GM23338 (cell line): Measurements from ENCODE around the gene TMEM9.

Experiments used
- CREB1 ChIP-seq: fragments of 250-450 bp; sonication (Bioruptor Pico); IDR thresholded peaks from 2 replicates; pipeline ENCODE4 v1.5.0; 2020; ENCODE audit warnings: low read depth, mild to moderate bottlenecking, moderate library complexity
- EZH2 ChIP-seq: fragments of 200-600 bp; sonication (generic); IDR thresholded peaks from one replicate; pipeline ENCODE4 v1.8.0; 2017; ENCODE audit warnings: antibody characterized with exemption, mild to moderate bottlenecking, low read depth; ENCODE audit not compliant: unreplicated experiment
- EZH2phosphoT487 ChIP-seq: fragments of 200-600 bp; sonication (generic); IDR thresholded peaks from one replicate; pipeline ENCODE4 v1.8.1; 2018; ENCODE audit warnings: antibody characterized with exemption; ENCODE audit not compliant: unreplicated experiment
- JUNB ChIP-seq: IDR thresholded peaks from one replicate; pipeline ENCODE4 v1.6.1; 2016; ENCODE audit warnings: antibody characterized with exemption; ENCODE audit not compliant: unreplicated experiment
- NANOG ChIP-seq: IDR thresholded peaks from 2 replicates; pipeline ENCODE4 v1.6.1; 2016; ENCODE audit warnings: antibody characterized with exemption, borderline replicate concordance
- POLR2AphosphoS5 ChIP-seq: IDR thresholded peaks from 2 replicates; pipeline ENCODE4 v1.6.1; 2016; ENCODE audit warnings: antibody characterized with exemption, low read depth
- ZNF114 ChIP-seq: fragments of 250-450 bp; sonication (Bioruptor Pico); IDR thresholded peaks from 2 replicates; pipeline ENCODE4 v1.5.0; 2020; ENCODE audit warnings: mild to moderate bottlenecking, moderate library complexity
- ZNF331 ChIP-seq: fragments of 250-450 bp; sonication (Bioruptor Pico); IDR thresholded peaks from 2 replicates; pipeline ENCODE4 v1.5.0; 2020; ENCODE audit warnings: low read depth, mild to moderate bottlenecking, moderate library complexity
- TF ChIP-seq, protein P1 (sequence below): IDR thresholded peaks from one replicate; pipeline ENCODE4 v1.6.1; 2018; ENCODE audit warnings: antibody characterized with exemption; ENCODE audit not compliant: unreplicated experiment
- TF ChIP-seq, protein P2 (sequence below), 2 experiments: fragments of 200-600 bp in 1 of 2; sonication (generic) in 1 of 2; conservative IDR thresholded peaks; 2 replicates each; pipeline versions ENCODE4 v1.5.1 to v1.6.1; 2016 to 2017; ENCODE audit warnings: antibody characterized with exemption in 2 of 2, low read depth in 2 of 2, mild to moderate bottlenecking in 2 of 2, moderate library complexity in 1 of 2
- TF ChIP-seq, protein P3 (sequence below): IDR thresholded peaks from 2 replicates; pipeline ENCODE4 v1.6.1; 2016; ENCODE audit warnings: antibody characterized with exemption

DNA sequence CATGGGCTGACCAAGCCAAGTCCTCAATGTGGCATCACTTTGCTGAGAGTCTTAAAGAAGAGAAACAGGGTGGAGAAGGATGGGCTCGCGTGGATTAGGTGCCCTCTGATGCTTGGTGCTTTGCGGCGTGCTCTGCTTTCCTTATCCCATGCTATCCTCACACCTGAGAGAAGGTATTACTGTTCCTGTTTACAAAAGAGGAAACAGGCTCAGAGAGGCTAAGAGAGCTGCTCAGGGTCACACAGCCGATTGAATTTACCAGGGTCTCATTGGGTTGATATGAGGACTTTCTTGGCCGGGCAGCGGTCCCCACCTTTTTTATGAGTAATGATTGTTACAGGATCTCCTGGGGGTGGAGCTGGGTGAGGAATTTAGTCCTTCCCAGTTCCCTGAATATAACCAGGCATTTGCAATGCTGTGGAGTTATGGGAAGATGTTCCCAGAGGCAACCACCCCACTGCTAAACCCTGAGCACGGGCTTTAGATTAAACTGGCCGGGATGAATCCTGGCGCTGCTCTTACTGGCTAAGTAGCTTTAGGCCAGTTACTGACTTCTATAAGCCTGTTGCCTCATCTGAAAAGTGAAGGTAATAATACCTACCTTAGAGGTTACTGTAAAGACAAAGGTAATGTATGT is 31.8 kb downstream of the TMEM9 start:
- TF ChIP-seq, protein P1, sequence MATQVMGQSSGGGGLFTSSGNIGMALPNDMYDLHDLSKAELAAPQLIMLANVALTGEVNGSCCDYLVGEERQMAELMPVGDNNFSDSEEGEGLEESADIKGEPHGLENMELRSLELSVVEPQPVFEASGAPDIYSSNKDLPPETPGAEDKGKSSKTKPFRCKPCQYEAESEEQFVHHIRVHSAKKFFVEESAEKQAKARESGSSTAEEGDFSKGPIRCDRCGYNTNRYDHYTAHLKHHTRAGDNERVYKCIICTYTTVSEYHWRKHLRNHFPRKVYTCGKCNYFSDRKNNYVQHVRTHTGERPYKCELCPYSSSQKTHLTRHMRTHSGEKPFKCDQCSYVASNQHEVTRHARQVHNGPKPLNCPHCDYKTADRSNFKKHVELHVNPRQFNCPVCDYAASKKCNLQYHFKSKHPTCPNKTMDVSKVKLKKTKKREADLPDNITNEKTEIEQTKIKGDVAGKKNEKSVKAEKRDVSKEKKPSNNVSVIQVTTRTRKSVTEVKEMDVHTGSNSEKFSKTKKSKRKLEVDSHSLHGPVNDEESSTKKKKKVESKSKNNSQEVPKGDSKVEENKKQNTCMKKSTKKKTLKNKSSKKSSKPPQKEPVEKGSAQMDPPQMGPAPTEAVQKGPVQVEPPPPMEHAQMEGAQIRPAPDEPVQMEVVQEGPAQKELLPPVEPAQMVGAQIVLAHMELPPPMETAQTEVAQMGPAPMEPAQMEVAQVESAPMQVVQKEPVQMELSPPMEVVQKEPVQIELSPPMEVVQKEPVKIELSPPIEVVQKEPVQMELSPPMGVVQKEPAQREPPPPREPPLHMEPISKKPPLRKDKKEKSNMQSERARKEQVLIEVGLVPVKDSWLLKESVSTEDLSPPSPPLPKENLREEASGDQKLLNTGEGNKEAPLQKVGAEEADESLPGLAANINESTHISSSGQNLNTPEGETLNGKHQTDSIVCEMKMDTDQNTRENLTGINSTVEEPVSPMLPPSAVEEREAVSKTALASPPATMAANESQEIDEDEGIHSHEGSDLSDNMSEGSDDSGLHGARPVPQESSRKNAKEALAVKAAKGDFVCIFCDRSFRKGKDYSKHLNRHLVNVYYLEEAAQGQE, result no peak
- no peak for TF ChIP-seq ZNF114 (CRISPR knock-in tag)
- TF ChIP-seq, protein P2, sequence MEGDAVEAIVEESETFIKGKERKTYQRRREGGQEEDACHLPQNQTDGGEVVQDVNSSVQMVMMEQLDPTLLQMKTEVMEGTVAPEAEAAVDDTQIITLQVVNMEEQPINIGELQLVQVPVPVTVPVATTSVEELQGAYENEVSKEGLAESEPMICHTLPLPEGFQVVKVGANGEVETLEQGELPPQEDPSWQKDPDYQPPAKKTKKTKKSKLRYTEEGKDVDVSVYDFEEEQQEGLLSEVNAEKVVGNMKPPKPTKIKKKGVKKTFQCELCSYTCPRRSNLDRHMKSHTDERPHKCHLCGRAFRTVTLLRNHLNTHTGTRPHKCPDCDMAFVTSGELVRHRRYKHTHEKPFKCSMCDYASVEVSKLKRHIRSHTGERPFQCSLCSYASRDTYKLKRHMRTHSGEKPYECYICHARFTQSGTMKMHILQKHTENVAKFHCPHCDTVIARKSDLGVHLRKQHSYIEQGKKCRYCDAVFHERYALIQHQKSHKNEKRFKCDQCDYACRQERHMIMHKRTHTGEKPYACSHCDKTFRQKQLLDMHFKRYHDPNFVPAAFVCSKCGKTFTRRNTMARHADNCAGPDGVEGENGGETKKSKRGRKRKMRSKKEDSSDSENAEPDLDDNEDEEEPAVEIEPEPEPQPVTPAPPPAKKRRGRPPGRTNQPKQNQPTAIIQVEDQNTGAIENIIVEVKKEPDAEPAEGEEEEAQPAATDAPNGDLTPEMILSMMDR (conservative IDR thresholded peaks at IDR 0.05; ENCODE audit: low read depth in 2 of 2), result no peak
- no peak for TF ChIP-seq EZH2phosphoT487
- no peak for TF ChIP-seq EZH2
- no peak for TF ChIP-seq POLR2AphosphoS5
- TF ChIP-seq JUNB, result no peak
- no peak for TF ChIP-seq NANOG
- no peak for TF ChIP-seq CREB1 (CRISPR knock-in tag)
- TF ChIP-seq, protein P3, sequence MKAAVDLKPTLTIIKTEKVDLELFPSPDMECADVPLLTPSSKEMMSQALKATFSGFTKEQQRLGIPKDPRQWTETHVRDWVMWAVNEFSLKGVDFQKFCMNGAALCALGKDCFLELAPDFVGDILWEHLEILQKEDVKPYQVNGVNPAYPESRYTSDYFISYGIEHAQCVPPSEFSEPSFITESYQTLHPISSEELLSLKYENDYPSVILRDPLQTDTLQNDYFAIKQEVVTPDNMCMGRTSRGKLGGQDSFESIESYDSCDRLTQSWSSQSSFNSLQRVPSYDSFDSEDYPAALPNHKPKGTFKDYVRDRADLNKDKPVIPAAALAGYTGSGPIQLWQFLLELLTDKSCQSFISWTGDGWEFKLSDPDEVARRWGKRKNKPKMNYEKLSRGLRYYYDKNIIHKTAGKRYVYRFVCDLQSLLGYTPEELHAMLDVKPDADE, result no peak
- no peak for TF ChIP-seq ZNF331 (CRISPR knock-in tag)
